ENCODE measurements around the gene STK4.

The STK4 gene

DNA sequence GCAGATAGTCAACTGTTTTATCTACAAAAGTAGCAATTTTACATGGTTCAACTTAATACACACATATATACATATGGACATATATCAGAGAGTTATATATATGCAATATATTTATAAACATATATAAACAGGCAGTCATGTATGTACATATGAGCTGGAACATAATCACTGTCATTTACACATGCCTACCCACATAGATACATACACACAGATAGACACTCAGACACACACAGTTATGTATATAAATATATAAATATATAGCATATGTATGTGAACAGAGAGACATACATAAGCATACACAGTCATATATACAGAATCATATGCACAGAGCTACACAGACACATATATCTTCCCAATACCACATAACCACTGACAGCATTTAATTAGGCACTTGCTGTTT, 146.4 kb downstream of the STK4 start:
- no peak overlapping the region for H3K27ac ChIP-seq (ENCODE audit: insufficient read depth, low read length, poor library complexity, severe bottlenecking)
- no peaks in the 10 kb centered on the region for H3K9me3 ChIP-seq (ENCODE audit: control insufficient read depth, low read length)
- H3K4me1 ChIP-seq (ENCODE audit: control insufficient read depth, insufficient read depth, low read length, poor library complexity, severe bottlenecking) = no peaks in the 10 kb centered on the region
- no peaks in the 10 kb centered on the region for H3K27me3 ChIP-seq (replicated peaks; ENCODE audit: control insufficient read depth, insufficient read depth, low read length, poor library complexity, severe bottlenecking)
- no peaks in the 10 kb centered on the region for H3K36me3 ChIP-seq (ENCODE audit: control insufficient read depth, insufficient read depth, low read length)
- H3K4me3 ChIP-seq (ENCODE audit: insufficient read depth, low read depth, low read length, poor library complexity, severe bottlenecking) = no peak overlapping the region
- no peak for DNase-seq

GRCh38 chr20:45113865-45114264, 147.6 kb downstream of the STK4 start:
- no peaks in the 10 kb centered on the region for H3K36me3 ChIP-seq (ENCODE audit: control insufficient read depth, insufficient read depth, low read length)
- H3K4me1 ChIP-seq (ENCODE audit: control insufficient read depth, insufficient read depth, low read length, poor library complexity, severe bottlenecking) = no peaks in the 10 kb centered on the region
- DNase-seq = no peak
- no peaks in the 10 kb centered on the region for H3K27me3 ChIP-seq (replicated peaks; ENCODE audit: control insufficient read depth, insufficient read depth, low read length, poor library complexity, severe bottlenecking)
- no peaks in the 10 kb centered on the region for H3K9me3 ChIP-seq (ENCODE audit: control insufficient read depth, low read length)
- no peak overlapping the region for H3K4me3 ChIP-seq (ENCODE audit: insufficient read depth, low read depth, low read length, poor library complexity, severe bottlenecking)
- no peak overlapping the region for H3K27ac ChIP-seq (ENCODE audit: insufficient read depth, low read length, poor library complexity, severe bottlenecking)

DNA sequence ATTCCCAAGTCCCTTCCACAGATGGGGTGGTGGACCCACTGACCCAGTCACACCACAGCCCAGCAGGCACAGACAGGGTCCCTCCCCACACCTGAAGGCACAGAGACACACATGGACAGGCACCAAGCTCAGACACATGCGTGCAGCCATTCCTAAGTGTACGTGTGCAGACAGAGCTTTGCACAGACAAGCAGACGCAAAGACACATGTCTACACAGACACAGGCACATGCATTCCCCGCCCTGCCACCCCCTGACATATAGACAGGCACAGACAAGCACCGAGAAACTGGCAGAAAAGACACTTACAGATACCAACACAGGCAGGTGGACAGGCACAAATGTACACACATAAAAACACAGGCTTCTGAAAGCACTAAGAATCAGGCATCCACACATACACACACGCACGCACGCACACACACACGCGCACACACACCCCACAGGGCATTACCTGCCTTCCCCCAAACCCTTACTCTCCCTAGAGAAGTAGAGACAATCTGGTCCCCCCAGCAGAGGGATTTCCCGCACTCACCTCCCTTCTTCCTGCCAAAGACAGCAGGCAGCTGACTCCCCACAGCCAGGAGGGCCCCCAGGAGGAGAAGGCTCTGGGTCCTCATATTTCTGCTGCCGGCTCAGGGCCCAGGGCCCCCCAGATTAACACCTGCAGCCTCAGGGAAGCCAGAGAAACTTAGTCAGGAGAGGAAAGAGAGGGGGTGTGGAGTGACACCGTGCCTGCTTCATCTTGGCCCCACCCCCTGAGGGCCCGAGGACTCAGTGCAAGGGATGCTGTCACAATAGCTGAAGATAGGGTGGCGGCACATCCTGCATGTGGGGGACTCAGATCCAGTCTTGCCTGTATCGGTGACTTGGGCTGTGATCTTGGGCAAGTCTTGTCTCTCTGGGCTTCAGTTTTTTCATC, 148.4 kb downstream of the STK4 start, which contains the start of gene WFDC5:
WFDC5 (minus strand) TSS at position 710 of the 921 bp plus-strand sequence; CDS start at position 619, 91 bp downstream.
- no peak within 1 kb of the TSS for H3K4me3 ChIP-seq (ENCODE audit: insufficient read depth, low read depth, low read length, poor library complexity, severe bottlenecking)
- H3K4me1 ChIP-seq (ENCODE audit: control insufficient read depth, insufficient read depth, low read length, poor library complexity, severe bottlenecking) = no peaks in the 10 kb centered on the region
- no peaks in the 10 kb centered on the region for H3K27me3 ChIP-seq (replicated peaks; ENCODE audit: control insufficient read depth, insufficient read depth, low read length, poor library complexity, severe bottlenecking)
- no peak for DNase-seq
- H3K36me3 ChIP-seq (ENCODE audit: control insufficient read depth, insufficient read depth, low read length) = no peaks in the 10 kb centered on the region
- H3K9me3 ChIP-seq (ENCODE audit: control insufficient read depth, low read length) = no peaks in the 10 kb centered on the region
- H3K27ac ChIP-seq (ENCODE audit: insufficient read depth, low read length, poor library complexity, severe bottlenecking) = no peak within 1 kb of the TSS

DNA sequence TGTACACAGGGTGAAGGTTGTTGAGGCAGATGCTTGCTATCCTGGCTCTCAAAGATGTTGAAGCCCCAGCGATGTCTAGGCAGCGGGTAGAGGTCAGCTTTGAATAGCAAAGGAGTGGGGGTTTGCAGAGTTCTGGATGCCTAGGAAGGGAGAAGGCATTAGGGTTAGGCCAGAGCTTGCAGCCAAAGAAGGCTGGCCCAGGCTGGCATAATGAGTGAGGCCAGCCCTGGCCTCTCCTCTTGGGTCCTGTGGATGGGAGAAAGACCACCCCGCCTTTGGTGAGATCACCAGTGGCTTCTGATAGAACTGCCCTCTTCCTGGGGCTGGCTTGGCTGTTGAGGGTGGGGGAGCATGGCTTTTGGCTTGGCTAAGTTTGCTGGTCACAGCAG, 149.1 kb downstream of the STK4 start:
- DNase-seq = no peak
- Histone ChIP-seq H3K27ac (ENCODE audit: insufficient read depth, low read length, poor library complexity, severe bottlenecking) (no peak overlapping the region), H3K27me3 (replicated peaks; ENCODE audit: control insufficient read depth, insufficient read depth, low read length, poor library complexity, severe bottlenecking) (no peaks in the 10 kb centered on the region), H3K9me3 (ENCODE audit: control insufficient read depth, low read length) (no peaks in the 10 kb centered on the region), H3K4me1 (ENCODE audit: control insufficient read depth, insufficient read depth, low read length, poor library complexity, severe bottlenecking) (no peaks in the 10 kb centered on the region), H3K4me3 (ENCODE audit: insufficient read depth, low read depth, low read length, poor library complexity, severe bottlenecking) (no peak overlapping the region), H3K36me3 (ENCODE audit: control insufficient read depth, insufficient read depth, low read length) (no peaks in the 10 kb centered on the region)

- H3K27ac ChIP-seq (ENCODE audit: insufficient read depth, low read length, poor library complexity, severe bottlenecking) = no peak overlapping the region
- no peak for DNase-seq
- H3K9me3 ChIP-seq (ENCODE audit: control insufficient read depth, low read length) = no peaks in the 10 kb centered on the region
- H3K4me3 ChIP-seq (ENCODE audit: insufficient read depth, low read depth, low read length, poor library complexity, severe bottlenecking) = no peak overlapping the region
- no peaks in the 10 kb centered on the region for H3K27me3 ChIP-seq (replicated peaks; ENCODE audit: control insufficient read depth, insufficient read depth, low read length, poor library complexity, severe bottlenecking)
- H3K4me1 ChIP-seq (ENCODE audit: control insufficient read depth, insufficient read depth, low read length, poor library complexity, severe bottlenecking) = no peaks in the 10 kb centered on the region
- H3K36me3 ChIP-seq (ENCODE audit: control insufficient read depth, insufficient read depth, low read length) = no peaks in the 10 kb centered on the region
These were observed 149.5 kb downstream of the STK4 start for GRCh38 chr20:45115829-45116228.

- Histone ChIP-seq H3K4me3 (ENCODE audit: insufficient read depth, low read depth, low read length, poor library complexity, severe bottlenecking) (no peak overlapping the region), H3K9me3 (ENCODE audit: control insufficient read depth, low read length) (no peaks in the 10 kb centered on the region), H3K4me1 (ENCODE audit: control insufficient read depth, insufficient read depth, low read length, poor library complexity, severe bottlenecking) (no peaks in the 10 kb centered on the region), H3K27ac (ENCODE audit: insufficient read depth, low read length, poor library complexity, severe bottlenecking) (no peak overlapping the region), H3K27me3 (replicated peaks; ENCODE audit: control insufficient read depth, insufficient read depth, low read length, poor library complexity, severe bottlenecking) (no peaks in the 10 kb centered on the region), H3K36me3 (ENCODE audit: control insufficient read depth, insufficient read depth, low read length) (no peaks in the 10 kb centered on the region)
- DNase-seq = no peak
These were observed 151.3 kb downstream of the STK4 start for GRCh38 chr20:45117581-45117980.

DNA sequence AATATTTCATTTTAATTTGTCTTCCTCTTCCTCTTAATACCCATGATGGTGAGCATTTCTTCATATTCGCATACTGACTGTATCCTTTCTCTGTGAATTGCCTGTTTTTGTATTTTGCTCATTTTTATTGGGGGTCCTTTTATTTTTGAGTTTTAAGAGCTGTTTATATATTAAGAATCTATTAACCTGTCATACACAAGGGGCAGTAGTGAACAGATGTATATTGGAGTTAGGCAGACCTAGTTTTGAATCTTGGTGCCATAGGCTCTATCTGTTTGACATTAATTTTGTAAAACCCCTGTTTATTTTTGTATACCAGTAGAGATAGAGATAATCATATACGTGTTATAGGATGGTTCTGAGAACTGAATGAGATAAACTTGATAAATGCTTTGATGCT, 151.7 kb downstream of the STK4 start:
- Histone ChIP-seq H3K4me3 (ENCODE audit: insufficient read depth, low read depth, low read length, poor library complexity, severe bottlenecking) (no peak overlapping the region), H3K27ac (ENCODE audit: insufficient read depth, low read length, poor library complexity, severe bottlenecking) (no peak overlapping the region), H3K27me3 (replicated peaks; ENCODE audit: control insufficient read depth, insufficient read depth, low read length, poor library complexity, severe bottlenecking) (no peaks in the 10 kb centered on the region), H3K9me3 (ENCODE audit: control insufficient read depth, low read length) (no peaks in the 10 kb centered on the region), H3K4me1 (ENCODE audit: control insufficient read depth, insufficient read depth, low read length, poor library complexity, severe bottlenecking) (no peaks in the 10 kb centered on the region), H3K36me3 (ENCODE audit: control insufficient read depth, insufficient read depth, low read length) (no peaks in the 10 kb centered on the region)
- DNase-seq = no peak

- H3K36me3 ChIP-seq (ENCODE audit: control insufficient read depth, insufficient read depth, low read length) = no peaks in the 10 kb centered on the region
- H3K4me1 ChIP-seq (ENCODE audit: control insufficient read depth, insufficient read depth, low read length, poor library complexity, severe bottlenecking) = no peaks in the 10 kb centered on the region
- H3K9me3 ChIP-seq (ENCODE audit: control insufficient read depth, low read length) = no peaks in the 10 kb centered on the region
- DNase-seq = no peak
- no peak overlapping the region for H3K4me3 ChIP-seq (ENCODE audit: insufficient read depth, low read depth, low read length, poor library complexity, severe bottlenecking)
- H3K27me3 ChIP-seq (replicated peaks; ENCODE audit: control insufficient read depth, insufficient read depth, low read length, poor library complexity, severe bottlenecking) = no peaks in the 10 kb centered on the region
- H3K27ac ChIP-seq (ENCODE audit: insufficient read depth, low read length, poor library complexity, severe bottlenecking) = no peak overlapping the region
These were observed 153.4 kb downstream of the STK4 start for GRCh38 chr20:45119556-45120266.

- Histone ChIP-seq H3K27me3 (replicated peaks; ENCODE audit: control insufficient read depth, insufficient read depth, low read length, poor library complexity, severe bottlenecking) (no peaks in the 10 kb centered on the region), H3K9me3 (ENCODE audit: control insufficient read depth, low read length) (no peaks in the 10 kb centered on the region), H3K36me3 (ENCODE audit: control insufficient read depth, insufficient read depth, low read length) (no peaks in the 10 kb centered on the region), H3K27ac (ENCODE audit: insufficient read depth, low read length, poor library complexity, severe bottlenecking) (no peak overlapping the region), H3K4me1 (ENCODE audit: control insufficient read depth, insufficient read depth, low read length, poor library complexity, severe bottlenecking) (no peaks in the 10 kb centered on the region), H3K4me3 (ENCODE audit: insufficient read depth, low read depth, low read length, poor library complexity, severe bottlenecking) (no peak overlapping the region)
- no peak for DNase-seq
These were observed 155.1 kb downstream of the STK4 start for GRCh38 chr20:45121388-45121787.

- no peak for DNase-seq
- Histone ChIP-seq H3K9me3 (ENCODE audit: control insufficient read depth, low read length) (no peaks in the 10 kb centered on the region), H3K36me3 (ENCODE audit: control insufficient read depth, insufficient read depth, low read length) (no peaks in the 10 kb centered on the region), H3K27ac (ENCODE audit: insufficient read depth, low read length, poor library complexity, severe bottlenecking) (no peak within 1 kb of the TSS), H3K27me3 (replicated peaks; ENCODE audit: control insufficient read depth, insufficient read depth, low read length, poor library complexity, severe bottlenecking) (no peaks in the 10 kb centered on the region), H3K4me1 (ENCODE audit: control insufficient read depth, insufficient read depth, low read length, poor library complexity, severe bottlenecking) (no peaks in the 10 kb centered on the region), H3K4me3 (ENCODE audit: insufficient read depth, low read depth, low read length, poor library complexity, severe bottlenecking) (no peak within 1 kb of the TSS)
These were observed 158.1 kb downstream of the STK4 start, which contains the start of gene WFDC12 for GRCh38 chr20:45124365-45124764. TSS of gene WFDC12 (minus strand) at chr20:45124465. CDS start at chr20:45124447, 18 bp downstream.

All from effector memory CD4-positive, alpha-beta T cell (primary cell).